RWPE2 (cell line): Measurements from ENCODE around the gene PRKCD.

ENCODE experiments used
- ATAC-seq: fragments of 200-7000 bp; cut with Tn5 transposase; 3 replicates; pipeline ENCODE4 v1.9.1; 2021; ENCODE audit warnings: low read depth
- DNase-seq: peaks from one replicate; pipeline ENCODE4 v3.0.0-alpha.2; 2020; ENCODE audit warnings: low spot score
- H3K27ac ChIP-seq: fragments of 450-650 bp; 2 replicates; pipeline ENCODE4 v1.5.1; 2017; ENCODE audit warnings: mild to moderate bottlenecking; ENCODE audit not compliant: poor library complexity, severe bottlenecking
- H3K27me3 ChIP-seq: fragments of 250-450 bp; sonication (Bioruptor Pico); 2 replicates; pipeline ENCODE4 v1.5.1; 2021; ENCODE audit warnings: mild to moderate bottlenecking, moderate library complexity; ENCODE audit not compliant: insufficient read depth, poor library complexity, severe bottlenecking
- H3K36me3 ChIP-seq: fragments of 250-450 bp; sonication (Bioruptor Pico); 2 replicates; pipeline ENCODE4 v1.5.1; 2020; ENCODE audit warnings: low read depth, mild to moderate bottlenecking, moderate library complexity
- H3K4me1 ChIP-seq: fragments of 250-450 bp; sonication (Bioruptor Pico); 2 replicates; pipeline ENCODE4 v1.5.1; 2021; ENCODE audit warnings: mild to moderate bottlenecking, moderate library complexity; ENCODE audit not compliant: insufficient read depth, poor library complexity, severe bottlenecking
- H3K4me3 ChIP-seq: fragments of 250-450 bp; sonication (Bioruptor Pico); 2 replicates; pipeline ENCODE4 v1.5.1; 2021; ENCODE audit warnings: mild to moderate bottlenecking, moderate library complexity; ENCODE audit not compliant: severe bottlenecking
- H3K9me3 ChIP-seq: fragments of 250-450 bp; sonication (Bioruptor Pico); 2 replicates; pipeline ENCODE4 v1.5.1; 2021; ENCODE audit warnings: mild to moderate bottlenecking, moderate library complexity; ENCODE audit not compliant: severe bottlenecking
- TF ChIP-seq, protein P1 (sequence below): fragments of 450-650 bp; IDR thresholded peaks from one replicate; pipeline ENCODE4 v1.5.1; 2017; ENCODE audit warnings: mild to moderate bottlenecking, moderate library complexity; ENCODE audit not compliant: poor library complexity, severe bottlenecking

The PRKCD gene

DNA sequence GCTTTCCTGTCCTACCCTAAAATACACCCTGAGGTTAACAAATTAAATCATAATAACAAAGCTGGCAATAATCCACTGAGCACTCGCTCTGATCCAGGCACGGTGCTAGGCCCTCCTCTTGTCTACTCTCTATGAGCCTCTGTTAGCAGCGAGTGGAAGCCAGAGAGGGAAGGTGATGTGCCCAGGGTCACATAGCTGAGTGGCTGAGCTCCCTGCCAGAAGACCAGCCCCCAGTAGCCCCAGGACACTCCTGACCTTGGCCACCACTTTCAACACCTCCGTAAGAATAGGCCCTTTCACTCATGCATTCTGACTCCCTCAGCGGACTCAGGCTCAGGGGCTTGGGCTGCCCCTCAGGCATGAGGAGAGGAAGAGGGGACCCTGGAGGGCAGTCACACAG, 9.5 kb upstream of the PRKCD start:
- Histone ChIP-seq H3K4me3 (no peak overlapping the region), H3K27me3 (no peaks in the 10 kb centered on the region), H3K4me1 (peaks cover 32% of the 10 kb centered on the region), H3K36me3 (no peaks in the 10 kb centered on the region), H3K27ac (no peak overlapping the region), H3K9me3 (no peaks in the 10 kb centered on the region)
- TF ChIP-seq, protein P1, sequence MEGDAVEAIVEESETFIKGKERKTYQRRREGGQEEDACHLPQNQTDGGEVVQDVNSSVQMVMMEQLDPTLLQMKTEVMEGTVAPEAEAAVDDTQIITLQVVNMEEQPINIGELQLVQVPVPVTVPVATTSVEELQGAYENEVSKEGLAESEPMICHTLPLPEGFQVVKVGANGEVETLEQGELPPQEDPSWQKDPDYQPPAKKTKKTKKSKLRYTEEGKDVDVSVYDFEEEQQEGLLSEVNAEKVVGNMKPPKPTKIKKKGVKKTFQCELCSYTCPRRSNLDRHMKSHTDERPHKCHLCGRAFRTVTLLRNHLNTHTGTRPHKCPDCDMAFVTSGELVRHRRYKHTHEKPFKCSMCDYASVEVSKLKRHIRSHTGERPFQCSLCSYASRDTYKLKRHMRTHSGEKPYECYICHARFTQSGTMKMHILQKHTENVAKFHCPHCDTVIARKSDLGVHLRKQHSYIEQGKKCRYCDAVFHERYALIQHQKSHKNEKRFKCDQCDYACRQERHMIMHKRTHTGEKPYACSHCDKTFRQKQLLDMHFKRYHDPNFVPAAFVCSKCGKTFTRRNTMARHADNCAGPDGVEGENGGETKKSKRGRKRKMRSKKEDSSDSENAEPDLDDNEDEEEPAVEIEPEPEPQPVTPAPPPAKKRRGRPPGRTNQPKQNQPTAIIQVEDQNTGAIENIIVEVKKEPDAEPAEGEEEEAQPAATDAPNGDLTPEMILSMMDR = no peak
- no peak for DNase-seq
- no peak for ATAC-seq

DNA sequence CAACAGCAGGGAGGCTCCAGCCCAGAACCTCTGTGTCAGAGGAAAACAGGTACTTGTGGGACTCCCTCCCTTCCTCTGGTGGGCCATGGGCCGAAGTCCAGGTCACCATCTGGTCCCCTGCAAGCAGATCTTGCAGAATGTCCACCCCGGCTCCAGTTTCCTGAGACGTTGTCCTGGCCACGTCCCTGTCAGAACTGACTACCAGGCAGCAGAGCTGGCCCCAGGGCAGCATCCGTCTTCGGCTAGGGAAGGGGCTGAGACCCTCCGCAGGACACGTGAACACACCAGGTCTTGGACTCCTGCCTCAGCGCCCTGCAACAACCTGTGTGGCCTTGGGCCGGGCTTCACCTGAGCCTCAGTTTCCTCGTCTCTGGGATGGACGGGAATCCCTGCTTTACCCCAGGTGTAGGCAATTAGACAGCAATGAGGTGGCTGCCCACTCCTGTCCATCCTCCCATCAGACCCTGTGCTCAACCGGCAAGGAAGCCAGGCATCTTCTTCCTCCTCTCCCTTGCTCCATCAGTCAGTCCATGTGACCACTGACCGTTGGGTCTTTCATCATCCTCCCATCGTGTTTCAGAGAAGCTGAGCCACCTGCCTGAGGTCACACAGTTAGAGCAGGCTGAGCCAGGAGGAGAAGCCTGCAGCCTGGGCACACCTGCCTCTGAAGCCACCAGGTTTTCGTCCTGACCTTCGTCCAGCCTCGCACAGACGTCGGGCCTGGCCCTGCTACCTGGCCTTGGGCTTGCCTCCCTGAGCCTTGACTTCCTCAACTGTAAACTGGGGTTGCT, 8.9 kb upstream of the PRKCD start:
- Histone ChIP-seq H3K9me3 (no peaks in the 10 kb centered on the region), H3K27ac (no peak overlapping the region), H3K27me3 (no peaks in the 10 kb centered on the region), H3K4me3 (no peak overlapping the region), H3K36me3 (no peaks in the 10 kb centered on the region), H3K4me1 (peaks cover 32% of the 10 kb centered on the region)
- ATAC-seq (no peak), DNase-seq (no peak)
- TF ChIP-seq, protein P1 = no peak

DNA sequence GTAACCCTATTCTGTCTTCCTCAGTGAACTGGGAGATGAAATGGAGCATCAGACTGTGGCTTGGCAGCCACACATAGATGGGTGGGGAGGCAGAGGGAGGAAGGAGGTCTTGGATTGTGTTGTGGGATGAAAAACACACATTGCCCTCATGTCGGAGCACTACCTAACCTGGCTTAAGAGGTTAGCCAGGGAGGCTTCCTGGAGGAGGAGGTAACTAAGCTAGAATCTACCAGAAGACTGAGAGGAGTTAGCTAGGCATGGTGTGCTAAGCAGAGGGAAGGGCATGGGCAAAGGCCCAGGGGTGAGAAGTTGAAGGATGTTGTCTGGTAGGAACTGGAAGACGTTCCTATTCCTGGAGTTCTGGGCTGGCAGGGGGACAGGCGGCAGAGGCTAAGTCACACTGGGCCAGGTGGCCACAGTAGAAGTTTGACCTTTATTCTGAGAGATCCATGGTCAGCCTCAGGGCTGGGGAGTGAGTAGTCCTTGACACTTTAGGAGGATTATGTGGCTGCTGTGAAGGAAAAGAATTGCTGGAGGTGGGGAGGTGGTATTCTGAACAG, 7.7 kb upstream of the PRKCD start:
- ATAC-seq (no peak), DNase-seq (no peak)
- no peaks in the 10 kb centered on the region for H3K27me3 ChIP-seq
- no peaks in the 10 kb centered on the region for H3K9me3 ChIP-seq
- peaks cover 32% of the 10 kb centered on the region for H3K4me1 ChIP-seq
- no peak overlapping the region for H3K4me3 ChIP-seq
- no peak overlapping the region for H3K27ac ChIP-seq
- no peaks in the 10 kb centered on the region for H3K36me3 ChIP-seq
- TF ChIP-seq, protein P1 = no peak

DNA sequence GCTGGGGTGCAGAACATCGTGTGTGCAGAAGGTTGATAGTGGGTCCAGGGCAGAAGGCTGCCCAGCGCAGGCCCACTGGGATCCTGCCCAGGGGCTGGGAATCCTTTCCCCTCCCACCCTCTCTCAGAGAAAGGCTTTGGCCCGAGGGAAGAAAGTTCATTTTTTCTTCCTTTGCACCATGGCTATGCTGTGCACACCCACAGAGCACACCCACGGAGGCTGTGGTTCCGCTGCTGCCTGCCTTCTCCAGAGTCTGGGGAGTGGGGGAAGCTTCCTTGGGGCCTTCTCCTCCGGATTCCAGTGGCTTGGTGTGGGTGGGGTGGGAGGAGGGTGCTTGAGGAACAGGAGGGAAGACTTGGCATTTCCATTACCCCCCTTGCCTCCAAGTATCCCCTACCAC, 7.0 kb upstream of the PRKCD start:
- Histone ChIP-seq H3K4me1 (peaks cover 32% of the 10 kb centered on the region), H3K27ac (no peak overlapping the region), H3K4me3 (no peak overlapping the region), H3K36me3 (no peaks in the 10 kb centered on the region), H3K9me3 (no peaks in the 10 kb centered on the region), H3K27me3 (no peaks in the 10 kb centered on the region)
- TF ChIP-seq, protein P1 = no peak
- ATAC-seq = no peak
- DNase-seq = no peak

DNA sequence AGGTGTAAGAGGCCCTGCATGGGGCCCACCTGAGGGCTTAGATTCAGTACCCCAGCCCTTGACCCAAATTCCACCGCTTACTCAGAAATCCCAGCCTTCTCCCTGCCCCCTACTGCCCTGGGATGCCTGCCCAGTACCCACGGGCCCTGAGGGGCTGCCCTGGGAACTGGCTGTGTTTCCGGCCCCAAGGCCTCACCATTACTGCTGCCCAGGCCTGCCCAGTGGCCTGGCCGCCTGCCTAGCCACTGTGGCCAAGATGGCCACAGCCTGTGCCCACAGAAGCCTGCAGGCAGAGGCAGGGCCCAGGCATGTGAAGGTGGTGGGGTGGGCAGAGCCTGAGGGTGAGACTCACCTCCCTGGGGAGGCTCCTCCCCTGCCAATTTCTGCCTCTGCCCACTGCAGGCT, 6.1 kb upstream of the PRKCD start:
- no peaks in the 10 kb centered on the region for H3K36me3 ChIP-seq
- no peaks in the 10 kb centered on the region for H3K9me3 ChIP-seq
- ATAC-seq (peak; percentile 63), DNase-seq (no peak)
- TF ChIP-seq, protein P1 = no peak
- no peak overlapping the region for H3K4me3 ChIP-seq
- H3K27me3 ChIP-seq = no peaks in the 10 kb centered on the region
- H3K27ac ChIP-seq = peak overlapping the region; percentile 21
- peaks cover 31% of the 10 kb centered on the region for H3K4me1 ChIP-seq
